Stimulated activated CD4-positive, alpha-beta T cell treated with anti-CD3 and anti-CD28 coated beads, Interleukin-15, amount 100 ng/mL, for 24 hours (primary cell): ENCODE measurements around the gene ANKRD6.
"Not testable (repeated sequence)": the region's sequence is repeated elsewhere in the genome, so short reads cannot be mapped to it uniquely, and the experiment has no call there.

Experiments
- DNase-seq: peaks from one replicate; pipeline ENCODE4 v3.0.0-alpha.2; 2020

The ANKRD6 gene

DNA sequence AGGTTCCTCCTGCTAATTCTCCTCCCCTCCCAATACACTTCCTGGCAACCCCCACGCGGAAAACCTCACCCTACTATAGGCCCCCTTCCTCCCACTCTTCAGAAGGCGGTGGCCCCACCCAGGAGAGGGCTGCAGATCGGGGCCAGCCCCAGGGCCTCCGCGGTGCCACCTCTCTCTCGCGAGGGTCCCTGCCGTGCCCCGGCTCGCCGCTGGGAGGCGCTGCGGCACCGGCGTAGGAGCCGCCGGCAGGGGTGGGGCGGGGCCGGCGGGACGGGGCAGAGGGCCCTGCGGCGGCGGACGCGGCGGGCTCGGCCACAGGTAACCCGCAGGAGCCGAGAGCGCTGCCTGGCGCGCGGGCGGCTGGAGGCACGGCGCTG lies at the start of gene ANKRD6:
TSS of gene ANKRD6 (plus strand) at position 278 of the 377 bp plus-strand sequence. CDS start 133,825 bp downstream, outside the sequence.
- DNase-seq = peak; percentile 88

GRCh38 chr6:89385156-89385667 lies 47.7 kb upstream of the ANKRD6 start:
- no peak for DNase-seq

- DNase-seq = no peak
Measured at GRCh38 chr6:89385846-89386245, 47.1 kb upstream of the ANKRD6 start.

- DNase-seq = no peak
Measured at GRCh38 chr6:89386917-89387491, 45.9 kb upstream of the ANKRD6 start.

DNA sequence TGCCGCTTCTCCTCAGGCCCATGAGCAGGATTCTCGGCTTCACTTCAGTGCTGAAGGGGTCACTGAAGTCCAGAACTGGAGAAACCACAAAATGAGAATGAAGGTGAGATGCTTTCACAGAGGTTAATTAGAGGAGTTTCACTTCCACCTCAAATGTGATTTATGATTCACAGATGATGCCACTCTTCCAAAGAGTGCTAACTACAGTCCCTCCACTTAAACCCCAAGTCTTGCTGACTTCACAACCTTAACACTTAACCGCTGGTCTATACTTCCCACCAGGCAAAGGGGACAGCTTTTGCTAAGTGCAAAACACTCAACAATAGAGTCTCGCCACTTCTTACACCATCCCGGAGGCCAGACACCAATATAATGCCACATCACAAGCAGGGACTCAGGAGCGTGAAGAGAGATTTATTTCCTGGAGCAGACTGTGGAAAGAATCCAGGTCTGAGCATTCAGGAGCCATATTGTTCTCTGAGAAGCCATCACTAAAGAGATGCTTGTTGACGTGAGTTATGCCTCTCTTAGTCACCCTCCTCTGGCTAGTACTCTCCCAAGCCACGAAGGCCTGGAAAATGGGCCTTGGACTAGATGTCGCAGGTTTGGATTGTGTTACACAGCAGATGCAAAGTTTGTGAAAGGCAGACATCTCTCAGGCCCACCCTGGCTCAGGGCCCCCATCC lies 45.3 kb upstream of the ANKRD6 start:
- no peak for DNase-seq

GRCh38 chr6:89388846-89389245 lies 44.1 kb upstream of the ANKRD6 start:
- DNase-seq = no peak

DNA sequence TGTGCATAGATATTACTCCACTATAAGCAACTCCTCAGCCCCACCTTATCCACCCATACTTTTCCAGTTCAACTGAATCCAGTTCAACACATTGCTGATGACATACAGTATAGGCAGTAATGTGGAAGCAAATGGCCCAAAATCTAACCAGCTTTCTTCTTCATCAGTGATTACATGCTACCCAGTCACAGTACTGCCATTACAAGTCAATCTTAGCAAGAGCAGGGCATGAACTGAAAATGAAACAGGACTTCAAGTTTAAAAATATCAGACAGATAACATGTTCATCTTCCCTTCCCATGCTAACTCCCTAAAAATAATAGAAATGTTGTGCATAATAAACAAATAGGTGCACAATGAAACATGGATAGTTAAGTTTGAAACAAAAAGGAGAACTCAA lies 40.1 kb upstream of the ANKRD6 start:
- DNase-seq = no peak

DNA sequence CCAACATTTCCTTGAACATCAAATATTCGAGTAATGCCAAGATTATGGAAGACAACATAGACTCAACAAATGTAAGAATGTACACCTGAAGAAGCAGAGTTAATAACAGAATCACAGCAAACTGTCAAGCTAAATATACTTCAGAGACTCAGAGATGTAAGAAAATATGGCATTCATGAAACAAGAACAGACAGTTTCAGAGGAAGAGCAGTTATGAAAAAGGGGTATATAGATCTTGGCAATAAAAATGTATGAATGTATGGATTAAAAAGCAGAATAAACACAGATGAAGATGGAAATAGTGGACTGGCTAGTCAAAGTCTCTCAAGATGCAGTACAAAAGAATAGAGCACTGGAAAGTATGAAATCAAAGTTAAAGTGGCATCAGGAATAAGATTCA lies 39.3 kb upstream of the ANKRD6 start:
- DNase-seq = no peak

- not testable (repeated sequence) for DNase-seq
Measured at GRCh38 chr6:89397884-89398283, 35.1 kb upstream of the ANKRD6 start.

- no peak for DNase-seq
Measured at GRCh38 chr6:89398762-89399525, 34.0 kb upstream of the ANKRD6 start.

GRCh38 chr6:89400050-89400449 lies 32.9 kb upstream of the ANKRD6 start:
- no peak for DNase-seq

- DNase-seq = no peak
Measured at GRCh38 chr6:89400912-89401399, 32.0 kb upstream of the ANKRD6 start.

DNA sequence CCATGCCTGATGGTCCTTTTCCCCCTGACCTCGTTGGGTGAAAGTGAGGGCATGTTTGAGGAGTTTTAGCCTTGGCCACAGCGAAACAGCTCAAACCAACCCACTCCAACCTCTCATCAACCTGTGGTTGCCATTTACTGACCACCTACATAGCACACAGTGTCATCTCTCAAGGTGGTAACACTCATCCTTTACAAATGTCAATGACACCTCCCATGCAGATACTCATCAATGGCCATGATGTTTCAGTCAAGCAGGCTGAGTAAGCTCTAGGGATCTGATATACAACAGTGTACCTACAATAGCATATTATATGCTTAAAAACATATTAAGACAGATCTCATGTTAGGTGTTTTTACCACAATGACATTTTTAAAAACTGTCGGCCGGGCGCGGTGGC lies 30.2 kb upstream of the ANKRD6 start:
- no peak for DNase-seq

GRCh38 chr6:89404512-89404911 lies 28.4 kb upstream of the ANKRD6 start:
- no peak for DNase-seq

DNA sequence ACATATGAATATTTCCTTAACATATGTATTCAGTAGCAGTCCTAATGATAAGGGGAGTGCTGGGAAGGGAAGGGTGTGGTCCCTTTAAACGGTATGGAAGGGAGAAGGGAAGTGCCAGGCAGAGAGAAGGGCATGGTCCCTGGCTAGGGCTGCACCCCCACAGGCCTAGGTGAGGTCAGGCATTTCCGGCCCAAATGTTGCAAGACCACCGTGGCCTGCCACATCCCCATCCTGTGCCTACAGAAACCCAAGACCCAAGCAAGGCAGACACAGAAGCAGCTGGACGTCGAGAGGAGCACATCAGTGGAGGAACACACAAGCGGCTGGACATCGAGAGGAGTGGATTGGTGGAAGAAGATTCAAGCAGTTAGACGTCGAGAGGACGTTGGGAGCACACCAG lies 26.8 kb upstream of the ANKRD6 start:
- DNase-seq = no peak

- DNase-seq = no peak
Measured at GRCh38 chr6:89409461-89410035, 23.4 kb upstream of the ANKRD6 start.

GRCh38 chr6:89410231-89410761 lies 22.7 kb upstream of the ANKRD6 start:
- DNase-seq = no peak

DNA sequence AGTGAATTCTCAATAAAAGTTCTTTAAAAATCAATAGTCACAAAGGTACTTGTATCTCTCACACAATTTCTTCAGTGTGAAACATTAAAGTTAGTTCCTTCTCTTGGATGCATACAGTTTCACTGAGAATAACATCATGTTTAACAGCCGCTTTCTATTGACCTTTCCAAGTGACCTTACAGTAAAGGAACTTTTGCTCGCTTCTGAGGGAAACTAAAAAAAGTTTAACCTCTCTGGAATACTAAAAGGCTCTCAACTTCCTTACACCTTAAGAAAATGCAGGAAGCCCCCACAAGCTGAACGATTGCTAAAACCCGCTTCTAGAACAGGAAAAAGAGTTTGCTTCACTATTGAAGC lies 22.2 kb upstream of the ANKRD6 start:
- no peak for DNase-seq

GRCh38 chr6:89411145-89412070 lies 21.5 kb upstream of the ANKRD6 start:
- DNase-seq = peak; percentile 57

DNA sequence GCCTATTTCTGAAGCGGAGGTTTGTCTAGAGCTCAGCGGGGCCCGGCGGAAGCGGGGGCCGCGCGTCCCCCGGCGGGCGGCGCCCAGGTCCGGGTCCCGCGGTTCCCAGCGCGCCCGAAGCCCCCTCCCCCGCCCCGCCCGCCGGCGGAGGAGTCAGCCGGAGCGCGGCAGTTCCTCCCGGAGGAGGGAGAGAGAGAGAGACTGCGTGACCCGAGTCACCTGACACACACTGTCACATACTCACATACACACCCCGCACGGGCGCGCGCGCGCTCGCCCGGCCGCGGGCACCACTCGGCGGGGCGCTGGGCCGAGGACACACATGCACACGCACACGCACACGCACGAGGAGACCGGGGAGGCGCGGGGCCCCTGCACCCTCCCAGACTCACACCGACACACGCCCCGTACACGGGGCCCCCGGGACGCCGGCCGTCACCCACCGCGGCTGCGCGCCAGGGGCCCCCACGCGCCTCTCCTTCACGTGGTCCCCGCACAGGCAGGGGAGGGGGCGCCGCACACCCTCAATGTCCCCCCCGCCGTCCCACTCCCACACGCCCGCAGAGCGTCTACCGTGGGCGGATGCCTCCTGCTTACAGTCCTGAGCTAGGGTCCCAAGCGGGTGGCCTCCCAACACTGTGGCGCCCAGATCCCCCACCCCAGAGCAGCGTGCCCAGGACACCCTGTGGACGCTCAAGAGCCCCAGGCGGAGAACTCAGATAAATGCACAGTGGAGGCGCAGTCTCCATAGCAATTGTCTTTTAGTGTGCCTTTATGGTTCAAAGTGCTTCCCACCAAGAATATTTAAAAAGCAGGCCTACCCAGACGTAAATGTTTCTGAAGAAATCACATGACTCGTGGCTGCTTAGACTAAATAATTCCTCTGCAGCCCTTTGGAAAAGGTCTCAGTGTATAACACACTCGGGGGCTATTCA lies 20.6 kb upstream of the ANKRD6 start, which contains the start of gene RRAGD:
TSS of gene RRAGD (minus strand) at position 203 of the 935 bp plus-strand sequence. CDS start 280 bp downstream, outside the sequence.
- peak; percentile 77 for DNase-seq

- DNase-seq = peak; percentile 14
Measured at GRCh38 chr6:89413006-89413400, 19.9 kb upstream of the ANKRD6 start.
